Esophagus squamous epithelium (tissue), 5 donors: Measurements from ENCODE around the gene S100A3. TPM values are rescaled to one million over a fixed set of nuclear protein-coding genes. Genes with fewer than 3 reads are reported as not detected.

Experiments used
- DNase-seq: peaks from one replicate; lab custom pipeline; 2025; lab: John Stamatoyannopoulos, UW
- H3K27ac ChIP-seq, 4 donors: fragments of 200-600 bp; sonication (generic); one replicate each; pipeline ENCODE4 v1.5.1; 2016 to 2019; ENCODE audit warnings: mild to moderate bottlenecking in 1 of 4
- H3K27me3 ChIP-seq, 4 donors: fragments of 200-600 bp; sonication (generic); 1 replicate in 3 of 4; 2 replicates in 1 of 4; pipeline versions ENCODE4 v1.5.1 to v1.6.0; 2017 to 2021; ENCODE audit warnings: antibody characterized with exemption in 1 of 4
- H3K36me3 ChIP-seq, 3 donors: fragments of 200-600 bp; sonication (generic); one replicate each; pipeline ENCODE4 v1.5.1; 2016 to 2019
- H3K4me1 ChIP-seq, 3 donors: fragments of 200-600 bp; sonication (generic); one replicate each; pipeline ENCODE4 v1.5.1; 2017 to 2019
- H3K4me3 ChIP-seq, 4 donors: fragments of 200-600 bp; sonication (generic); 1 replicate in 3 of 4; 2 replicates in 1 of 4; pipeline ENCODE4 v1.5.1; 2016 to 2019; ENCODE audit warnings: mild to moderate bottlenecking in 2 of 4, moderate library complexity in 1 of 4
- H3K9me3 ChIP-seq, 3 donors: fragments of 200-600 bp; sonication (generic); one replicate each; pipeline ENCODE4 v1.5.1; 2016 to 2019
- CTCF ChIP-seq, 6 experiments: fragments of 450-650 bp in 4 of 6; fragments of 200-600 bp in 2 of 6; sonication (generic) in 2 of 6; IDR thresholded peaks; one replicate each; pipeline ENCODE4 v1.5.1; 2016 to 2019; ENCODE audit warnings: antibody characterized with exemption in 6 of 6, mild to moderate bottlenecking in 4 of 6, moderate library complexity in 4 of 6
- POLR2A ChIP-seq, 4 donors: fragments of 450-650 bp; IDR thresholded peaks; one replicate each; pipeline ENCODE4 v1.6.1; 2017; ENCODE audit warnings: antibody characterized with exemption in 4 of 4, mild to moderate bottlenecking in 4 of 4, moderate library complexity in 3 of 4
- WGBS, 2 donors: methylation state at CpG; one replicate each; pipeline ENCODE4 v1.1.5; 2018; 5-methylcytosine and 5-hydroxymethylcytosine counted together
- intact Hi-C: fragments of 100-400 bp; cut with DNase I; formaldehyde crosslinking; loops from one replicate; pipeline ENCODE4 v1.15.0; 2022
- total RNA-seq, 4 donors: library from RNA; depleted of rRNA; stranded (reverse); fragments of >200 nt; gene quantifications; one replicate each; pipeline ENCODE4 v1.1.0, GENCODE V29; 2016
- donor health status: DM: yes; HTN: yes; CAD: no.

Gene S100A3
- total RNA-seq, 4 donors from 2014 or later, result 1.2 to 16.5 (median 9.2) TPM

- WGBS, 2 donors, result 66 to 76% methylated on average over 2 to 3 of the region's 3 CpGs
These were observed 36.0 kb downstream of the S100A3 start for GRCh38 chr1:153513023-153513422.

GRCh38 chr1:153510984-153511410 is 38.1 kb downstream of the S100A3 start:
- H3K4me3 ChIP-seq, result no peak overlapping the region
- H3K9me3 ChIP-seq, result no peaks in the 10 kb centered on the region
- TF ChIP-seq CTCF (IDR thresholded peaks at IDR 0.05) (peak; percentile 74 to 94 (median 88)), POLR2A (IDR thresholded peaks at IDR 0.05) (no peak)
- 0% methylated on average over 1 to 4 of the region's 7 CpGs for WGBS, 2 donors
- H3K27ac ChIP-seq, result peak overlapping the region in 1 of 4 donors; percentile 0
- intact Hi-C loops, result loop anchor here (10.0 kb wide), 1 partner anchor 54 kb away; the partner anchor contains the start of gene S100A2
- H3K4me1 ChIP-seq, result peaks cover 31 to 60% (median 31%) of the 10 kb centered on the region in 3 donors
- H3K27me3 ChIP-seq, result no peaks in the 10 kb centered on the region
- H3K36me3 ChIP-seq, result no peaks in the 10 kb centered on the region
- DNase-seq, result no peak

More at GRCh38 chr1:153513023-153513422, 36.0 kb downstream of the S100A3 start:
- Histone ChIP-seq H3K36me3 (no peaks in the 10 kb centered on the region), H3K27ac (no peak overlapping the region), H3K9me3 (no peaks in the 10 kb centered on the region), H3K27me3 (no peaks in the 10 kb centered on the region), H3K4me1 (peaks cover 18 to 49% (median 21%) of the 10 kb centered on the region in 3 donors), H3K4me3 (no peak overlapping the region)
- TF ChIP-seq CTCF (IDR thresholded peaks at IDR 0.05), result peak in 1 of 6 experiments; percentile 19
- no peak for TF ChIP-seq POLR2A (IDR thresholded peaks at IDR 0.05)
- intact Hi-C loops, result loop anchor here (10.0 kb wide), 1 partner anchor 52 kb away; the partner anchor contains the start of gene S100A2
- DNase-seq, result no peak

- intact Hi-C loops, result loop anchor here (10.0 kb wide), 1 partner anchor 55 kb away; the partner anchor contains the start of gene S100A2
- no peaks in the 10 kb centered on the region for H3K9me3 ChIP-seq
- no peak overlapping the region for H3K27ac ChIP-seq
- H3K27me3 ChIP-seq, result no peaks in the 10 kb centered on the region
- no peak overlapping the region for H3K4me3 ChIP-seq
- H3K36me3 ChIP-seq, result no peaks in the 10 kb centered on the region
- 22 to 48% methylated on average over 4 of the region's 4 CpGs for WGBS, 2 donors
- TF ChIP-seq POLR2A (IDR thresholded peaks at IDR 0.05) (no peak), CTCF (IDR thresholded peaks at IDR 0.05) (peak; percentile 66 to 88 (median 70))
- no peak for DNase-seq
- H3K4me1 ChIP-seq, result peaks cover 19 to 52% (median 23%) of the 10 kb centered on the region in 3 donors
These were observed 39.2 kb downstream of the S100A3 start for GRCh38 chr1:153509729-153510354.

GRCh38 chr1:153509036-153509435 is 40.0 kb downstream of the S100A3 start:
- H3K9me3 ChIP-seq, result no peaks in the 10 kb centered on the region
- no peak for TF ChIP-seq POLR2A (IDR thresholded peaks at IDR 0.05)
- no peak for TF ChIP-seq CTCF (IDR thresholded peaks at IDR 0.05)
- H3K36me3 ChIP-seq, result no peaks in the 10 kb centered on the region
- no peaks in the 10 kb centered on the region for H3K27me3 ChIP-seq
- H3K4me3 ChIP-seq, result no peak overlapping the region
- no peak for DNase-seq
- H3K27ac ChIP-seq, result no peak overlapping the region
- intact Hi-C loops, result no loop called here
- peaks cover 15 to 44% (median 20%) of the 10 kb centered on the region in 3 donors for H3K4me1 ChIP-seq
- WGBS, 2 donors, result 57 to 74% methylated on average over 3 of the region's 3 CpGs

- DNase-seq, result no peak
- no peak for TF ChIP-seq POLR2A (IDR thresholded peaks at IDR 0.05)
- H3K4me1 ChIP-seq, result peaks cover 15 to 41% (median 20%) of the 10 kb centered on the region in 3 donors
- H3K4me3 ChIP-seq, result no peak overlapping the region
- H3K9me3 ChIP-seq, result no peaks in the 10 kb centered on the region
- intact Hi-C loops, result no loop called here
- H3K27me3 ChIP-seq, result no peaks in the 10 kb centered on the region
- H3K36me3 ChIP-seq, result no peaks in the 10 kb centered on the region
- H3K27ac ChIP-seq, result peak overlapping the region in 3 of 4 donors; percentile 61 to 78 (median 68)
- WGBS, 2 donors, result 76 to 93% methylated on average over 5 of the region's 11 CpGs
These were observed 41.0 kb downstream of the S100A3 start for GRCh38 chr1:153507926-153508583.
